GM21447 (cell line): Measurements from ENCODE around the gene RNF213.
"Not testable (repeated sequence)": the region's sequence is repeated elsewhere in the genome, so short reads cannot be mapped to it uniquely, and the experiment has no call there.

Experiments used
- ATAC-seq: cut with Tn5 transposase; IDR thresholded peaks from one replicate; pipeline ENCODE4 v1.9.1; 2021; ENCODE audit not compliant: unreplicated experiment

RNF213 gene

DNA sequence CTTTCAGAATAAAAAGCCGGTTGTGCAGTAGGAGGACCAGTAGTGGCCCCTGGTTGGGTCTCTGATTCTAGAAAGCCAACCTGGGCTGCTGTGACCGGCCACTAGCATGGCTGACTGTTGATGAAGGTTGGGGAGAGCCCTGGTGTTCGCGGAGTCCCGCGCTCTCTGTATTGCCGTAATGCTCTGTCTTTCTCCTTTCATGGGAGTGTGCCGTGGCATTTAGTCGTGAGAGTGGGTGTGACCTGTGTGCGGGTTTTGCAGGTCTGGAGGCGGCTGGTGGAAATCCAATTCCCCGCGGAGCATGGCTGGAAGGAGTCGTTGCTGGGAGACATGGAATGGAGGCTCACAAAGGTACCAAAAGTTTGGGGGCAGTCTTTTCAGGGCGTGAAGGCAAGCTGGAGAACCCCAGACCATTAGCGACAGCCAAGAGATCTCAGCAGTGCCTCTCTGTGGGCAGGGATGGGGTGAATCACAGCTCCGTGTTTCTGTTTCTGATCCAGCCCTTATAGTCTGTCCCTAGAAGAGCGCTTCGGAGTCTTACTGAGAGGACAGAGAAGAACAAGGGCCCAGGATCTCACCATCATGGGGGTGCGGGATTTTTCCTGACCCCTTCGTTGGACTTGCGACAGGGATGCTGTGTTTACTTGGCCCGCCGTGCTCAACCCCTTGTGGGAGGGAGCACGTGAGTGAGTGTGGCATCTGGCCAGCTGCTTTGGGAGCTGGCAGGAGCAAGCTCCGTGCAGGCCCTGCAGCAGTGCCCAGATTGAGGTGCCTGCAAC is 56.5 kb downstream of the RNF213 start:
- no peak for ATAC-seq

DNA sequence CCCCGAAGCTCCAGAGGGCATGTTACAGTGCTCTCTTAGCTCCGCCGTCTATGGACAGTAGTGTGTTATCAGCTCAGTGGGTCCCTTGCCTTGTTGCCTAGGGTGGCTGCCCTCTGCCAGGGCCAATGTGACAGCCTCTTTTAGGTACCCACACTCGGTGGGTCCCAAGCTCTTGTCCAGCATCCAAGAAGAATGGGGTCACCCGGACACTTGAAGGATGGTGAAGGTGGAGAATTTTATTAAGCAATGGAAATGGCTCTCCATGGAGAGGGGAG is 57.0 kb downstream of the RNF213 start:
- ATAC-seq: no peak

DNA sequence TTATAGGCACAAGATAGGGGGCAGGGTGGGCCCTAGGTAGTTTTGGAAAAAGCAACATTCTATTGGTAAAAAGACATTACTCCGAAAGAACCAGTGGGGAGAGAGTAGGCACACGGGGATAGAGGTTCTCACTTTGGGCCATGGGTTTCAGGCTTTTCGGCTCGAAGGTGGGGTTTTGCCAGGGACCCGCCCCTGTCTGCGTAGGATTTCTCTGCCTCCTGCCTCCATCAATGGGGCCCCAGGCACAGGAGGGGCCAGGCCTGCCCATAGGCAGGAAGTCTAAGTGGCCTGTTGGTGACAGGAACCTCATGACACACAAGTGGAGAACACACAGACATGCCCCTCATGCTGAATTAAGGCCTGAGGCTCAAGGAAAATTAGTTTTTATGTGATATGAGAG is 57.5 kb downstream of the RNF213 start:
- no peak for ATAC-seq

DNA sequence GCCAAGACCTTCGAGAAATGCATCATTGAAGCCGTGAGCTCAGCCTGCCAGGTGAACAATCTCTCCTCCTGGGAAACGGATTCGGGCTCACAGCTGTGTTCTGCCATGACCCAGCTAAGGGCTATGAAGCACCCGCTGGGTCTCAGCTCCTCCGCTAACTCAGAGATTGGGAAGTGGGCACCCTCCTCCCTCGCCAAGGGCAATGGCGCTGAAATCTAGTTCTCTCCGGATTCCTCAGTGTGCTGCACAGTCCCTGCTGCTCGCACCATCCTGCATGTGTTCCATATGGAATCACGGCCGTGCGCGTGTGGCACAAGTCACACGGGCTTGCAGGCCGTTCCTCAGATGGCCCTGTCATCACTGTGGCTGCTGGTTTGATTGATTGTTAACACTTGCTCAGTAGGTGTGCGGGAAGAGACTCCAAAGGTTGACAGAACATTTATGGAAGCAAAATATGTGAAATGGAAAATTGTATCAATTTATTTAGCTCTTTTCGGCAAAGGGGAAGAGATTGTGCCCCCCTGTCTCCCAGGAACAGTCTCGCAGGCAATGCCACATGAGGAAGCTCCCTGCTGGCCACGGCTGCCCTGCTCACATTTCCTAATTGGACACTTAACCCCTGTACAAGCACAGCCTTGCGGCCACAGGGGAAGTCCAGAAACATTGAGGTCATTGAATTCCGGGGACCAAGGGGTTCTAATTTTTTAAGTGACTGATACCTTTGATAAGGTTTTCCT is 58.8 kb downstream of the RNF213 start:
- no peak for ATAC-seq

DNA sequence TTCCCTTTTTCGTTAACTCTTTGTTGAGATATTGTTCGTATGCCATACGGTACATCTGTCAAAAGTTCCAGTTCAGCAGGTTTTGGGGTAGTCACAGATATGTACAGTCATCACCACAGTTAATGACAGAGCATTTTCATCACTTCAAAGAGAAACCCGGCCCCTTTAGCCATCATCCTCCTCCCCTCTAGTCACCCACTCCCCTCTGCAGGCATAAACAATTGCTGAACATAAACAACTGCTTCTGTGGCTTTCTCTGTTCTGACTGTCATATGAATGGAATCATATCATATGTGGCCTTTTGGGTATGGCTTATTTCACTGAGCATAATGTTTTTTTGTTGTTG is 59.3 kb downstream of the RNF213 start:
- no peak for ATAC-seq

DNA sequence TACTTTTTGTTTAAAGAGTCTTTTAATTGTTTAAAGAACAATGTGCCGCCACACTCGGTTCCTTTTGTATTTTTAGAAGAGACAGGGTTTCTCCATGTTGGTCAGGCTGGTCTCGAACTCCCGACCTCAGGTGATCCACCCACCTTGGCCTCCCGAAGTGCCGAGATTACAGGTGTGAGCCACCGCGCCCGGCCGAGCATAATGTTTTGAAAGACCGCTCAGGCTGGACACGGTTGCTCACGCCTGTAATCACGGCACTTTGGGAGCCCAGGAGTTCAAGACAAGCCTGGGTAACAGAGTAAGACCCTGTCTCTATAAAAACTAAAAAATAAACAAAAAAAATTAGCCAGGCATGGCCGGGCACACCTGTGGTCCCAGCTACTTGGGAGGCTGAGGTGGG is 59.8 kb downstream of the RNF213 start:
- ATAC-seq: no peak

DNA sequence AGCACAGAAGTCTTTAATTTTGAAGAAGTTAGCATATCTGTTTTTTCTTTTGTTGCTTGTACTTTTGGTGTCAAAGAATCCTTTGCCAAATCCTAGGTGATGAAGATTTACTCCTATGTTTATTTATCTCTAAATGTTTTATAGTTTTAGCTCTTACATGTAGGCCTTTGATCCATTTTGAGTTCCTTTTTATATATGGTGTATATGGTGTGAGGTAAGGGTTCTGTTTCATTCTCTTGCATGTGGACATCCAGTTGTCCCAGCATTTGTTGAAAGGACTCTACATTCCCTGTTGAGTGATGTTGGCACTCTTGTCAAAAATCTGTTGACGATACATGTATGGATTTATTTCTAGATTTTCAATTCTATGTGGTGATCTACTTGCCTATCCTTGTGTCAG is 62.2 kb downstream of the RNF213 start:
- ATAC-seq: no peak

DNA sequence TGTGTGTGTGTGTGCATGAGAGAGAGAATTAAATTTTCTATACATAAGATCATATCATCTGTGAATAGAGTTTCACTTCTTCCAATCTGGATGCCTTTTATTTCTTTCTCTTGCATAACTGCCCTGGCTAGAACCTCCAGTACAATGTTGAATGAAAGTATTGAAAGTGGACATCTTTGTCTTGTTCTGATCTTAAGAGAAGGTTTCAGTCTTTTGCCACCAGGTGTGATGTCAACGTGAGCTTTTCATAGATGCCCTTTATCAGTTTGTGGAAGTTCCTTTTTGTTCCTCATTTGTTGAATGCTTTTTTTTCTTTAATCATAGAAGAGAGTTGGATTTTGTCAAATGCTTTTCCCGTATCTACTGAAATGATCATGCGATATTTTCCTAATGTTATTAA is 63.3 kb downstream of the RNF213 start:
- no peak for ATAC-seq

DNA sequence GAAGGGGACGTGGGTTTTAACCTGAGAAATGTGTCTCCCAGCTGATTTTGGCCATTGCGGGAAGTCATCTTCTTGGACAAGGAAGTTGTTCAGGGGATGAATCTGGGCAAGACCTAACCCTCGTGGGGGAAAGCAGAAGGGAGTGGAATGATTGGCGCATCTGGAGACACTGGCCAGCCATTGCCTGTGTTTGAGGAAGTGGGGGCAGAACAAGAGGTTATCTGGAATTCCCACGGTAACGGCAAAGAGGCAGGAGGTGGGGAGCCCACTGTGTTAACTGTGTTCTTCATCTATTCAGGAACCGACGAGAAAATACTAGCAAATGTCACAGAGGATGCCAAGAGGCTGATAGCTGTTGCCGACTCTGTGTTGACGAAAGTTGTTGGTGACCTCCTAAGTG is 66.9 kb downstream of the RNF213 start:
- ATAC-seq: no peak

DNA sequence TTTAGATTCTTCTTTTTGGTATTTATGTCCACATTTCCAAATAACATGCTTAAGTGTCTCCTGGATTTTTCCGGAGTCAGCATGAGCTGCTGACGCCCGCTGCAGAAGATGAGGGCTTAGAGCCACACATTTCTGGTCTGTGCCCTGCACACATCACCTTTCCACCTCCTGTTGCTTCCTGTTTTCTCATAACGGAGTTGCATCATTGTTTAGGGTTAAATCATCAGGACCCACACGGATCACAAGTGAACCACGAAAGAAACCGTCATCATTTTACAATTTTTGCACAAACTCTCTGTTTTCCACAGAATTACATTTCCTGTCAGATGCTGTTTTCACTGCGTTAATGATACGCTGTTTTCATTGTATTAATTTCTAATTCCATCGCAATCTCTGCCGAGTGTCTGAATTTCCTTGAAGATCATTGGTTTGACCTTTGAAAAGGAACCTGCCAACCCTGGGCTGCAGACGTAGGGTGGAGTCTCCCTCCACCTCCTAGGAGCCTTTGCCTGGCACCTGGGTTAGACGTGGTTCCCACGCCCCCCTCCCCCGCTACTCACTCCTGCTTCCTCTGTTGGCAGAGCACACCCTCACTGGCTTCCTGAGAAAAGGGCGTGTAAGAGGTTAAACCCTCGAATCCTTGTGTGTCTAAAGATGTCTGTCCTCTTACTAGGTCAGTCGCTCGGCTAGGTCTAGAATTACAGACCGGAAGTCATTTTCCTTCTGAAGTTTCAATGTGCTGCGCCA is 68.2 kb downstream of the RNF213 start:
- no peak for ATAC-seq

DNA sequence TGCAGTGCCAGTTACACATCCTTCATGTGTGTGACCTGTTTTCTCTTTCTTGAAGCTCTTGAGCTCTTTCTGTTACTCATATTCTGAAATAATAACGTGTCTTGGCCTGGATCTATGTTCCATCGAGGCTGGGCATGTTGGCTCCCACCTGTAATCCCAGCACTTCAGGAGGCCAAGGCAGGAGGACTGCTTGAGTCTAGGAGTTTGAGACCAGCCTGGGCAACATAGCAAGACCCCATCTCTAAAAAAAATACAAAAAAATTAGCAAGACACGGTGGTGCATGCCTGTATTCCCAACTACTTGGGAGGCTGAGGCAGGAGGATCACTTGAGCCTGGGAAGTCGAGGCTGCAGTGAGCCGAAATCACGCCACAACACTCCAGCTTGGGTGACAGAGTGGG is 68.8 kb downstream of the RNF213 start:
- not testable (repeated sequence) for ATAC-seq

DNA sequence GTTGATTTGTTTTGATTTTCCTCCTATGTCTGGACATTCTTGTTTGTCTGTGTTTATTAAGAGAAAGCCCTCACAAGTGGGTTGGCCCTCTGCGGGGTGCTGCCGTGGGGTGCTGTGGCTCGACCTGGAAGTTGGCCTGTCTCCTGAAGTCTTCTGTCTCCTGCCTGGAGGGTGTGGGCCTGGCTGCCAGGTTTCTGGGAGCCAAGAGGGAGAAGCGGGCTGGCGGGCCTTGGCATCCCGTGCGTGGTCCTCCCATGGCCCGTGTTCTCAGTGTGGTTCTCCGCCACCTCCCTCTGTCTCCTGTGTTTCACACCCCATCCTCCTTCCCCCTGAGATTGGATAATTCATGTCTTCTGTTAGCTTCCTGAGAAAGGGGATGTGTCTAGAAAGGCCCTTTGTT is 69.6 kb downstream of the RNF213 start:
- no peak for ATAC-seq

DNA sequence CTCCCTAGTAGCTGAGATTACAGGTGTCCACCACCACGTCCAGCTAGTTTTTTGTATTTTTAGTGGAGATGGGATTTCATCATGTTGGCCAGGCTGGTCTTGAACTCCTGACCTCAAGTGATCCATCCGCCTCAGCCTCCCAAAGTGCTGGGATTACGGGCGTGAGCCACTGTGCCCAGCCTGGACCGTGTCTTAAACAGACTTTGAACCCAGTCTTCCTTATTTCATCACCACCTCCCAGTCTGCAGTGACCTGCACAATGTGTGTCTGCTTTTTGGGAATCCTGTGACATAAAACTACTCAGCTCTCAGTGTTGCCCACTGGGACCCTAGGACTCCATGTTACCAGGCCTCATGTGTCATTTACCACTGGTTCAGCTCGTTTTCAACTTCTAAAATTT is 70.3 kb downstream of the RNF213 start:
- not testable (repeated sequence) for ATAC-seq

DNA sequence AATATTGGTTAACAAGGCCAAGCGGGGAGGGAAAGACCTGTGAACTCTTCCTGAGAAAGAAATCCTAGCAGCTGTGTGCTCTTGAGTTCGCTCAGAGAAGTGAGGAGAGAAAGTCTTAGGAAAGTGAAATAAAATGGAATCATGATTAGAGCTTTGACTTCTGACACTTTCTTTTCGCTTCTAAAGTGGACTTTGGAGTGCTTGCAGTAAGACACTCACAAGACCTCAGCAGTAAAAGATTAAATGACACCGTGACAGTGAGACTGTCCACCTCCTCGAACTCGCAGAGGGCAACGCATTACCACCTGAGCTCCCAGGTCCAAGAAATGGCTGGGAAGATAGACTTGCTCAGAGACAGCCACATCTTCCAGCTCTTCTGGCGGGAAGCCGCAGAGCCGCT is 71.2 kb downstream of the RNF213 start:
- ATAC-seq: no peak

DNA sequence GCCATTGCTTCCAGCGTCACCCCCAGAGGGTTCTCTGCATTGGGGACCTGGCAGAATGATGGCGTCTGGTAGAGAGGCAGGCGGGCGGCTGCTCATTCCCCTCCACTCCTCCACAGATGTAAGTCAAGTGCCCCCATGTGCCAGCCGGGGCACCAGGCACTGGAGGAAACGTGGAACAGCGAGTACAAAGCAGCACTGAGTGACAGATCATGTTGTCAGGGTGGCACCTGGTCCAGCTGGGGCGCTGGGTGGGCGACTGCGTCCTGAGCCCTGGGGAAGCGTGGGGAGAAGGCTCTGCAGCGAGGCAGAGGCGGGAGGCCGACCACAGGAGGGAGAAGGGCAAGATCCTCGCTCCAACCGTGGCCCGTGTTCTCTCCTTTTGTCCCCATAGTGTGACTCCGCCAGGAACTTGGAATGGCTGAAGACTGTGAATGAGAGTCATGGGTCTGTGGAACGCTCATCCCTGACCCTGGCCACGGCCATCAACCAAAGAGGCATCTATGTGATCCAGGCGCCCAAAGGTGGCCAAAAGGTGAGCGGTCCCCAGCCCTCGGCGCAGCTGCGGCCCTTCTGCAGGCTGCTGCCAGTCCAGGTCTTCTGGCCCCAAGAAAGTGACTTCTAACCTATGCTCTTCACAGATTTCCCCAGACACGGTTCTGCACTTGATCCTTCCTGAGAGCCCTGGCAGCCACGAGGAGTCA is 76.7 kb downstream of the RNF213 start:
- no peak for ATAC-seq

DNA sequence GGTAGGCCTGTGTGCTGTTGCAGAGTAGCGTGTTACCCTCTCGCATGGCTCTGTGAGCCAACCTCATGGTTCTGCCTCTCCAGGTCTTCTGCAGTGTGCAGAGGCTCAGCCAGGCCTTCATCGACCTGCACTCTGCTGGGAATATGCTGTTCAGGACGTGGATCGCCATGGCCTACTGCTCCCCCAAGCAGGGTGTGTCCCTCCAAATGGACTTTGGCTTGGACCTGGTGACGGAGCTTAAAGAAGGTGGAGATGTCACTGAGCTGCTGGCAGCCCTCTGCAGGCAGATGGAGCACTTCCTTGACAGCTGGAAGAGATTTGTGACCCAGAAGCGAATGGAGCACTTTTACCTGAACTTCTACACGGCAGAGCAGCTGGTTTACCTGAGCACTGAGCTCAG is 78.5 kb downstream of the RNF213 start:
- ATAC-seq: no peak

DNA sequence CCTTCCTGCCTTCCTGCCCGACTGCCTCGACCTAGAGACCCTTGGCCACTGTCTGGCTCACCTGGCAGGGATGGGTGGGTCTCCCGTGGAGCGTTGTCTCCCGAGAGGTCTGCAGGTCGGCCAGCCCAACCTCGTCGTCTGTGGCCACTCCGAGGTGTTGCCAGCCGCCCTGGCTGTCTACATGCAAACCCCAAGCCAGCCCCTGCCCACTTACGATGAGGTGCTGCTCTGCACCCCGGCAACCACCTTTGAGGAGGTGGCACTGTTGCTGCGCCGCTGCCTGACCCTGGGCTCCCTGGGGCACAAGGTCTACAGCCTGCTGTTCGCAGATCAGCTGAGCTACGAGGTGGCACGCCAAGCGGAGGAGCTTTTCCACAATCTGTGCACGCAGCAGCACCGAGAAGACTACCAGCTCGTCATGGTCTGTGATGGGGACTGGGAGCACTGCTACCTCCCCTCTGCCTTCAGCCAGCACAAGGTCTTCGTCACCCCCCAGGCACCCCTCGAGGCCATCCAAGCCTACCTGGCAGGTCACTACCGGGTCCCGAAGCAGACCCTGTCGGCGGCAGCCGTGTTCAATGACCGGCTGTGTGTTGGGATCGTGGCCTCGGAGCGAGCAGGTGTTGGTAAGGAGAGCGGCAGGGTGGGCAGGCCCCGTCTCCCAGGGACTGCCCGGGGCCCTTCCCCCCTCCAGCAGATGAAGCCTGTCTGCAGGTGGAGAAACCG is 79.2 kb downstream of the RNF213 start:
- no peak for ATAC-seq

DNA sequence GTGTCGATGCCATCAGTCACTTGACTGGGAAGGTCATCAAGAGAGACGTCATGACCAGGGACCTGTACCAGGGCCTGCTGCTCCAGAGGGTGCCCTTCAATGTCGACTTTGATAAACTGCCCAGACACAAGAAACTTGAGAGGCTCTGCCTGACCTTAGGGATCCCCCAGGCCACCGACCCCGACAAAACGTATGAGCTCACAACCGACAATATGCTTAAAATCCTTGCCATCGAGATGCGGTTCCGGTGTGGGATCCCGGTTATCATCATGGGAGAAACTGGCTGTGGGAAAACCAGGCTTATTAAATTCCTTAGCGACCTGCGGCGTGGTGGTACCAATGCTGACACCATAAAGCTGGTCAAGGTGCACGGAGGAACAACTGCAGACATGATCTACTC is 84.7 kb downstream of the RNF213 start:
- no peak for ATAC-seq

DNA sequence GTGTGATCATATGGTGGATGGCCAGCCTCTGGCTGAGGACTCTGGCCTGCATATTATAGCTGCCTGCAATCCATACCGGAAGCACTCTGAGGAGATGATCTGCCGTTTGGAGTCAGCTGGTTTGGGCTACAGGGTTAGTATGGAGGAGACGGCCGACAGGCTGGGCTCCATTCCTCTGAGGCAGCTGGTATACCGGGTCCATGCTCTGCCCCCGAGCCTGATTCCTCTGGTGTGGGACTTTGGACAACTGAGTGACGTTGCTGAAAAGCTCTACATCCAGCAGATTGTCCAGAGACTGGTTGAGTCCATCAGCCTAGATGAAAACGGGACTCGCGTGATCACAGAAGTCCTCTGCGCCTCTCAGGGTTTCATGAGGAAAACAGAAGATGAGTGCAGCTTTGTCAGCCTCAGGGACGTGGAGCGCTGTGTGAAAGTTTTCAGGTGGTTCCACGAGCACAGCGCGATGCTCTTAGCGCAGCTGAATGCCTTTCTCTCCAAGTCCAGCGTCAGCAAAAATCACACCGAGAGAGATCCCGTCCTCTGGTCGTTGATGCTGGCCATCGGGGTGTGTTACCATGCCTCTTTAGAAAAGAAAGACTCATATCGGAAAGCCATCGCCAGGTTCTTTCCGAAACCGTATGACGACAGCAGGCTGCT is 85.3 kb downstream of the RNF213 start:
- no peak for ATAC-seq

DNA sequence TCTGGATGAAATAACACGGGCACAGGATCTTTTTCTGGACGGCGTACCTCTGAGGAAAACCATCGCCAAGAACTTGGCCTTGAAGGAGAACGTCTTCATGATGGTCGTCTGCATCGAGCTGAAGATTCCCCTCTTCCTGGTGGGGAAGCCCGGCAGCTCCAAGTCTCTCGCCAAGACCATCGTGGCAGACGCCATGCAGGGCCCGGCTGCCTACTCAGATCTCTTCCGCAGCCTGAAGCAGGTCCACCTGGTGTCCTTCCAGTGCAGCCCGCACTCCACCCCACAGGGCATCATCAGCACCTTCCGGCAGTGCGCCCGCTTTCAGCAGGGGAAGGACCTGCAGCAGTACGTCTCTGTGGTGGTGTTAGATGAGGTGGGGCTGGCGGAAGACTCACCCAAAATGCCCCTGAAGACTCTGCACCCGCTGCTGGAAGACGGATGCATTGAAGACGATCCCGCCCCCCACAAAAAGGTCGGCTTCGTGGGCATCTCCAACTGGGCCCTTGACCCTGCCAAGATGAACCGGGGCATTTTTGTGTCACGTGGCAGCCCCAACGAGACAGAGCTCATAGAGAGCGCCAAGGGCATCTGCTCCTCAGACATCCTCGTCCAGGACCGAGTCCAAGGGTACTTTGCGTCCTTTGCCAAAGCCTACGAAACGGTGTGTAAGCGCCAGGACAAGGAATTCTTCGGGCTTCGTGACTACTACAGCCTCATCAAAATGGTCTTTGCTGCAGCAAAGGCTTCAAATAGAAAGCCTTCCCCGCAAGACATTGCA is 86.0 kb downstream of the RNF213 start:
- no peak for ATAC-seq
